Pons (tissue), 1 donor: Measurements from ENCODE around the gene STK24.
"Not testable (repeated sequence)": the region's sequence is repeated elsewhere in the genome, so short reads cannot be mapped to it uniquely, and the experiment has no call there.

Source experiments
- DNase-seq: peaks from one replicate; pipeline ENCODE4 v3.0.0-alpha.2; 2016; ENCODE audit warnings: low spot score

The STK24 gene

GRCh38 chr13:98582947-98583346, 6.0 kb upstream of the STK24 start:
- DNase-seq, result no peak

- no peak for DNase-seq
Measured at GRCh38 chr13:98581971-98582702, 5.2 kb upstream of the STK24 start.

GRCh38 chr13:98581381-98581780, 4.5 kb upstream of the STK24 start:
- DNase-seq, result no peak

- DNase-seq, result no peak
Measured at GRCh38 chr13:98580420-98580819, 3.5 kb upstream of the STK24 start.

- no peak for DNase-seq
Measured at GRCh38 chr13:98577836-98578285, 954 bp upstream of the STK24 start.

GRCh38 chr13:98576200-98576945, 534 bp downstream of the STK24 start:
- no peak for DNase-seq

GRCh38 chr13:98575904-98576199, 1.1 kb downstream of the STK24 start:
- DNase-seq, result no peak

GRCh38 chr13:98575009-98575903, 1.7 kb downstream of the STK24 start:
- no peak for DNase-seq

- no peak for DNase-seq
Measured at GRCh38 chr13:98571955-98572662, 4.8 kb downstream of the STK24 start.

- DNase-seq, result peak; percentile 37
Measured at GRCh38 chr13:98570929-98571372, 6.0 kb downstream of the STK24 start.

- DNase-seq, result not testable (repeated sequence)
Measured at GRCh38 chr13:98569494-98570367, 7.2 kb downstream of the STK24 start.

GRCh38 chr13:98568918-98569317, 8.0 kb downstream of the STK24 start:
- DNase-seq, result no peak

- no peak for DNase-seq
Measured at GRCh38 chr13:98567140-98567539, 9.8 kb downstream of the STK24 start.

- DNase-seq, result no peak
Measured at GRCh38 chr13:98565726-98566565, 11.0 kb downstream of the STK24 start.

GRCh38 chr13:98564204-98564603, 12.7 kb downstream of the STK24 start:
- no peak for DNase-seq

GRCh38 chr13:98563071-98563470, 13.8 kb downstream of the STK24 start:
- DNase-seq, result no peak

- DNase-seq, result no peak
Measured at GRCh38 chr13:98559169-98559568, 17.7 kb downstream of the STK24 start.

GRCh38 chr13:98557937-98558792, 18.7 kb downstream of the STK24 start:
- DNase-seq, result no peak
